CD8-positive, alpha-beta memory T cell (primary cell): ENCODE data around the gene FKBP1C. TPM values are rescaled to one million over a fixed set of nuclear protein-coding genes. Genes with fewer than 3 reads are reported as not detected.
"Not testable (repeated sequence)": the region's sequence is repeated elsewhere in the genome, so short reads cannot be mapped to it uniquely, and the experiment has no call there.

Source experiments
- CTCF ChIA-PET: fragments of 350-600 bp; sonication (Branson Sonifier 250); formaldehyde crosslinking; loops from one replicate; lab custom pipeline; 2021; ENCODE audit warnings: antibody characterized with exemption; lab: Charles Lee
- POLR2A ChIA-PET: fragments of 350-600 bp; sonication (Branson Sonifier 250); formaldehyde crosslinking; loops from one replicate; lab custom pipeline; 2021; ENCODE audit warnings: antibody characterized with exemption; lab: Charles Lee
- DNase-seq, 5 donors: peaks; one replicate each; pipeline versions ENCODE4 v3.0.0 to v3.0.0-alpha.2; 2020 to 2022; ENCODE audit warnings: mixed read lengths in 1 of 5
- H3K27ac ChIP-seq: one replicate; pipeline ENCODE4 v1.7.0; 2013; ENCODE audit warnings: low read depth, mild to moderate bottlenecking, low read length, moderate library complexity
- H3K27me3 ChIP-seq: 2 replicates; pipeline ENCODE4 v1.7.0; 2013; ENCODE audit warnings: low read length, mild to moderate bottlenecking; ENCODE audit not compliant: insufficient read depth, poor library complexity, severe bottlenecking
- H3K36me3 ChIP-seq: 2 replicates; pipeline ENCODE4 v1.7.0; 2013; ENCODE audit warnings: mild to moderate bottlenecking, low read length, moderate library complexity; ENCODE audit not compliant: insufficient read depth
- H3K4me1 ChIP-seq: 2 replicates; pipeline ENCODE4 v1.7.0; 2013; ENCODE audit warnings: mild to moderate bottlenecking, low read length, moderate library complexity; ENCODE audit not compliant: insufficient read depth
- H3K4me3 ChIP-seq: 2 replicates; pipeline ENCODE4 v1.7.0; 2013; ENCODE audit warnings: mild to moderate bottlenecking, low read length
- H3K9me3 ChIP-seq: 2 replicates; pipeline ENCODE4 v1.7.0; 2013; ENCODE audit warnings: mild to moderate bottlenecking, low read length
- H3K27ac Mint-ChIP-seq, 8 donors: one replicate each; pipeline ENCODE4 v1.8.0; 2020 to 2021; ENCODE audit warnings: mixed read lengths in 8 of 8, mild to moderate bottlenecking in 6 of 8, inconsistent platforms in 3 of 8, moderate library complexity in 3 of 8
- H3K27me3 Mint-ChIP-seq, 2 donors: one replicate each; pipeline ENCODE4 v1.8.0; 2020 to 2021; ENCODE audit warnings: mixed read lengths in 2 of 2, mild to moderate bottlenecking in 1 of 2, moderate library complexity in 1 of 2
- H3K36me3 Mint-ChIP-seq, 3 donors: one replicate each; pipeline ENCODE4 v1.8.0; 2020 to 2021; ENCODE audit warnings: mixed read lengths in 3 of 3, inconsistent platforms in 1 of 3, mild to moderate bottlenecking in 1 of 3
- H3K4me1 Mint-ChIP-seq, 3 donors: one replicate each; pipeline ENCODE4 v1.8.0; 2020 to 2021; ENCODE audit warnings: mixed read lengths in 3 of 3, inconsistent platforms in 1 of 3, mild to moderate bottlenecking in 1 of 3
- H3K4me3 Mint-ChIP-seq, 7 donors: one replicate each; pipeline ENCODE4 v1.8.0; 2020 to 2021; ENCODE audit warnings: mixed read lengths in 7 of 7, mild to moderate bottlenecking in 6 of 7, moderate library complexity in 4 of 7, inconsistent platforms in 2 of 7
- H3K9me3 Mint-ChIP-seq, 5 donors: one replicate each; pipeline ENCODE4 v1.8.0; 2020 to 2022; ENCODE audit warnings: mixed read lengths in 5 of 5, mild to moderate bottlenecking in 3 of 5, moderate library complexity in 2 of 5, inconsistent platforms in 1 of 5
- polyA plus RNA-seq: library from polyadenylated mRNA; unstranded; fragments of 300-500 nt; fragmentation: Illumina TruSeq; gene quantifications from one replicate; pipeline ENCODE4 v1.2.3, GENCODE V29; 2021
- total RNA-seq, 2 experiments: library from RNA; stranded (reverse); gene quantifications; one replicate each; pipeline ENCODE4 v1.2.3, GENCODE V29; 2021

Gene FKBP1C
- total RNA-seq (1 to 10 TPM in 1 of 2 experiments, under 1 TPM in 1; 0.84 to 1.5 TPM), polyA plus RNA-seq (not detected)

DNA sequence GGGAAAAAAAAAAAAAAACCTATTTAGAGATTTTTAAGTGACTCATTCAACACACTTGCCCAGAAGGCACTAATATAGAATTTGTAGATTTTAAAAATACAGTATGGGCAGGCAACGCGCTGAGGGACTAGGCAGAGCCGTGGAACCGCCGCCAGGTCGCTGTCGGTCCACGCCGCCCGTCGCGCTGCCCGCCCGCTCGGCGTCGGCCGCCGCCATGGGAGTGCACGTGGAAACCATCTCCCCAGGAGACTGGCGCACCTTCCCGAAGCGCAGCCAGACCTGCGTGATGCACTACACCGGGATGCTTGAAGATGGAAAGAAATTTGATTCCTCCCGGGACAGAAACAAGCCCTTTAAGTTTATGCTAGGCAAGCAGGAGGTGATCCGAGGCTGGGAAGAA is at the start of gene FKBP1C:
Gene FKBP1C, plus strand, starts transcription at position 127 of the 400 bp plus-strand sequence.
- CTCF ChIA-PET, H3K4me3 Mint-ChIP-seq, H3K27ac ChIP-seq, POLR2A ChIA-PET, H3K4me3 ChIP-seq, H3K27me3 ChIP-seq, H3K36me3 ChIP-seq, DNase-seq, H3K4me1 Mint-ChIP-seq, H3K4me1 ChIP-seq, H3K9me3 ChIP-seq, H3K27me3 Mint-ChIP-seq, H3K36me3 Mint-ChIP-seq, H3K27ac Mint-ChIP-seq: not testable (repeated sequence)
- peaks cover 11 to 25% (median 12%) of the 10 kb centered on the region in 5 donors for H3K9me3 Mint-ChIP-seq

DNA sequence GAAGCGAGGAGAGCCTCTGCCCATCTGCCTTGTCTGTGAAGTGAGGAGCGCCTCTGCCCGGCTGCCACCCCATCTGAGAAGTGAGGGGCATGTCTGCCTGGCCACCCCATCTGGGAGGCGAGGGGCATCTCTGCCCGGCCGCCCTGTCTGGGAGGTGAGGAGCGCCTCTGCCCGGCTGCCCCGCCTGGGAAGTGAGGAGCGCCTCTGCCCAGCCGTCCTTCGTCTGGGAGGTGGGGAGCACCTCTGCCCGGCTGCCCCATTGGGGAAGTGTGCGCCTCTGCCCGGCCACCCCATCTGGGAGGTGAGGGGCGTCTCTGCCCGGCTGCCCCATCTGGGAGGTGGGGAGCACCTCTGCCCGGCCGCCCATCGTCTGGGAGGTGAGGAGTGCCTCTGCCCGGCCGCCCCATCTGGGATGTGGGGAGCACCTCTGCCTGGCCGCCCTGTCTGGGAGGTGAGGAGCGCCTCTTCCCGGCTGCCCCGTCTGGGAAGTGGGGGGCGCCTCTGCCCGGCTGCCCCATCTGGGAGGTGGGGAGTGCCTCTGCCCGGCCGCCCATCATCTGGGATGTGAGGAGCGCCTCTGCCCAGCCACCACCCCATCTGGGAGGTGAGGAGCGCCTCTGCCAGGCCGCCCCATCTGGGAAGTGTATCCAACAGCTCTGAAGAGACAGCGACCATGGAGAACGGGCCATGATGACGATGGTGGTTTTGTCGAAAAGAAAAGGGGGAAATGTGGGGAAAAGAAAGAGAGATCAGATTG is 47.0 kb upstream of the FKBP1C start:
- H3K4me3 Mint-ChIP-seq, H3K4me1 Mint-ChIP-seq, H3K9me3 ChIP-seq, H3K4me3 ChIP-seq, CTCF ChIA-PET, H3K4me1 ChIP-seq, POLR2A ChIA-PET, H3K36me3 Mint-ChIP-seq, H3K36me3 ChIP-seq, H3K27ac Mint-ChIP-seq, DNase-seq, H3K9me3 Mint-ChIP-seq, H3K27me3 ChIP-seq, H3K27me3 Mint-ChIP-seq, H3K27ac ChIP-seq: not testable (repeated sequence)

DNA sequence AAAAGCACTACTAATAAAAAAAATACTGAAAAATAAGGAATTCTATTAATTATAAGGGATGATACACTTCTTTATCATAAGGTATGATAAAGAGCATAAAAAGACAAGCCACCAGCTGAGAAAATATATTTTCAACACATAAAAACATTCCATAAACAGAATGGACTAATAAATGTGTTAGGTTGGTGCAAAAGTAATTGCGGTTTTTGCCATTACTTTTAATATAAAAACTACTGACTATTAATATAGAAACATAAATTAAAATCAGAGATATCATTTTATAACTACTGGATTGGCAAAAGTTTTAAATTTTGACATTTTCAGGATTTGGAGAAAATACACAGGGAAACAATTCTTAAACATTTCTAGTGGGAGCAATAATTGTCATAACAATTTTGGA is 37.1 kb upstream of the FKBP1C start:
- Histone ChIP-seq H3K4me1 (no peaks in the 10 kb centered on the region), H3K27me3 (no peaks in the 10 kb centered on the region), H3K36me3 (no peaks in the 10 kb centered on the region), H3K4me3 (no peak overlapping the region), H3K27ac (no peak overlapping the region), H3K9me3 (no peaks in the 10 kb centered on the region)
- DNase-seq = no peak
- no peaks in the 10 kb centered on the region for H3K36me3 Mint-ChIP-seq
- ChIA-PET POLR2A (no interaction called here), CTCF (no interaction called here)
- H3K27ac Mint-ChIP-seq = no peak overlapping the region
- H3K4me3 Mint-ChIP-seq = no peak overlapping the region
- no peaks in the 10 kb centered on the region for H3K27me3 Mint-ChIP-seq
- H3K9me3 Mint-ChIP-seq = peaks cover 0 to 25% (median 7%) of the 10 kb centered on the region in 5 donors
- no peaks in the 10 kb centered on the region for H3K4me1 Mint-ChIP-seq

DNA sequence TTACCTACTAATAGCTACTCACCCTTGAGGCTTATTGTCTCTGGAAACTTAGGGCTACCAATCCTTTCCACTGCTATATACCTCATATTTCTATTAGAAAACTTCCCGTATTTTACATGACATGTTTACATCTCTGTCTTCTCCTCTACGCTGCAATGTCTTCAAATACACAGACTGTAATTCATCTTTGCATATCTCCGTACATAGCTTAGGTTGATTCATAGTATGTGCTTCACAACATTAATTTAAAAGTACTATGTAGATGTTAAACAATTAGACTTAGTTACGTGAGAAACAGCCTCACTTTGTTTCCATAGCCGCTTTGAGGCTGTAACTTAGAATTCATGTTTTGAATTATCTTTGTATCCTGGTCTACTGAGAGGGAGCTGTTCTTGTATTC is 35.1 kb upstream of the FKBP1C start:
- Histone ChIP-seq H3K4me3 (no peak overlapping the region), H3K9me3 (no peaks in the 10 kb centered on the region), H3K4me1 (no peaks in the 10 kb centered on the region), H3K27me3 (no peaks in the 10 kb centered on the region), H3K36me3 (no peaks in the 10 kb centered on the region), H3K27ac (no peak overlapping the region)
- ChIA-PET CTCF (no interaction called here), POLR2A (no interaction called here)
- Mint-ChIP-seq H3K36me3 (no peaks in the 10 kb centered on the region), H3K27me3 (no peaks in the 10 kb centered on the region), H3K4me3 (no peak overlapping the region), H3K27ac (no peak overlapping the region), H3K4me1 (no peaks in the 10 kb centered on the region), H3K9me3 (peaks cover 0 to 10% (median 4%) of the 10 kb centered on the region in 5 donors)
- no peak for DNase-seq

DNA sequence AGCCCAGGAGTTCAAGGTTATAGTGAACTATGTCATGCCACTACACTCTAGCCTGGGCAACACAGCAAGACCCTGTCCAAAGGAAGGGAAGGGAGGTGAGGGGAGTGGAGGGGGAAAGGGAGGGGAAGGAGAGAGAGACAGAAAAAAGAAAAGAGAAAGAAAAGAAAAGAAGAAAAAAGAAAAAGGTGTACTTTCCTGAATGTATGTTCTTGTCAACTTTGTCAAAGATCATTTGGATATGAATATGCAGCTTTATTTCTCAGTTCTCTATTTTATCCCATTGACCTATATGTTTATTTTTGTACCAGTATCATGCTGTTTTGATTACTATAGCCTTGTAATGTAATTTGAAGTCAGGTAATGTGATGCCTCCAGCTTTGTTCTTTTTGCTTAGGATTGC is 30.9 kb upstream of the FKBP1C start:
- CTCF ChIA-PET = no interaction called here

DNA sequence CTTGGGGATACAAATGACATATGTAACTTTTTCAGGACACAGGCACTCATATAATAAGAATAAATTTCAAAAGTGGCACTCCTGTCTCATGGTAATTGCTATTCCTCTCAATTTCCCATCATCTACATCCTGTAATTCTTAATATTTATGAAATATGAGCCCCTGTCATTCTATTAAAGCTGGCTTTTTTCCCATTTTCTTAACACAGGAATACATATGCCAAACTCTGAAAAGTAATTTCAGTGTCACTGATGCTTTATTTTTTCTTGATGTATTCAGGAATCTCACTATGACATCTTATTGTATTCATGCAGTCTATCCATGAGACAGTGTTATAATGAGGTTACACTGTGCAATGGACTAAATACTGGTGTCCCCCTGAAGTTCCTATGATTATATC is 24.3 kb upstream of the FKBP1C start:
- CTCF ChIA-PET = no interaction called here
- Histone ChIP-seq H3K27ac (no peak overlapping the region), H3K9me3 (no peaks in the 10 kb centered on the region), H3K4me3 (no peak overlapping the region), H3K27me3 (no peaks in the 10 kb centered on the region), H3K36me3 (no peaks in the 10 kb centered on the region), H3K4me1 (no peaks in the 10 kb centered on the region)
- Mint-ChIP-seq H3K4me3 (no peak overlapping the region), H3K36me3 (no peaks in the 10 kb centered on the region), H3K27ac (no peak overlapping the region), H3K4me1 (no peaks in the 10 kb centered on the region), H3K9me3 (peaks cover 0 to 9% (median 5%) of the 10 kb centered on the region in 5 donors), H3K27me3 (peaks cover 0 to 2% of the 10 kb centered on the region in 2 donors)
- POLR2A ChIA-PET = no interaction called here
- no peak for DNase-seq

More for the DNA sequence above, 30.9 kb upstream of the FKBP1C start:
- no peaks in the 10 kb centered on the region for H3K9me3 ChIP-seq
- H3K27me3 Mint-ChIP-seq = no peaks in the 10 kb centered on the region
- POLR2A ChIA-PET = no interaction called here
- H3K27me3 ChIP-seq = no peaks in the 10 kb centered on the region
- H3K4me1 ChIP-seq = no peaks in the 10 kb centered on the region
- no peak overlapping the region for H3K4me3 ChIP-seq
- DNase-seq = no peak
- no peak overlapping the region for H3K27ac Mint-ChIP-seq
- no peak overlapping the region for H3K4me3 Mint-ChIP-seq
- no peaks in the 10 kb centered on the region for H3K9me3 Mint-ChIP-seq
- H3K4me1 Mint-ChIP-seq = no peaks in the 10 kb centered on the region
- H3K27ac ChIP-seq = no peak overlapping the region
- no peaks in the 10 kb centered on the region for H3K36me3 ChIP-seq
- no peaks in the 10 kb centered on the region for H3K36me3 Mint-ChIP-seq

DNA sequence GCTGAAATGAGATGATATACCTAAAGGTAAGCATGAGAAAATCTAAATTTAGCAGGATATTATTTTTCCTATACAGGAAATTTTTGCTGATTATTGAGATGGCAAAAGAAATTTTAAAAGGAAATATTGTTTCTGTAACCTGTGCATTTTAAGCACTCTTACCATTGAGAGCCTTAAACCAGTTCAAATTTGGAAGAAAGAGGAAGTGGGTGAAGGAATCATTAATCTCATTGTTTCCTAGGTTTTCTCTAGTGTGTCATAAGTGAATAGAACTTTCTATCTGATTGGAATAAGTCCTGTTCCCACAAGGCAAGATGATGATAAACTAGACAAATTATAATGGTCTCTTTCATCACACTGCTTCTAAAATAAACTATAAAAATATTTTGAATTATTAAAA is 22.4 kb upstream of the FKBP1C start:
- Mint-ChIP-seq H3K36me3 (no peaks in the 10 kb centered on the region), H3K27me3 (peaks cover 0 to 3% of the 10 kb centered on the region in 2 donors), H3K27ac (no peak overlapping the region), H3K4me3 (no peak overlapping the region), H3K4me1 (no peaks in the 10 kb centered on the region), H3K9me3 (peaks cover 0 to 12% (median 8%) of the 10 kb centered on the region in 5 donors)
- Histone ChIP-seq H3K4me3 (no peak overlapping the region), H3K36me3 (no peaks in the 10 kb centered on the region), H3K4me1 (no peaks in the 10 kb centered on the region), H3K27me3 (no peaks in the 10 kb centered on the region), H3K27ac (no peak overlapping the region), H3K9me3 (no peaks in the 10 kb centered on the region)
- ChIA-PET POLR2A (no interaction called here), CTCF (no interaction called here)
- no peak for DNase-seq

DNA sequence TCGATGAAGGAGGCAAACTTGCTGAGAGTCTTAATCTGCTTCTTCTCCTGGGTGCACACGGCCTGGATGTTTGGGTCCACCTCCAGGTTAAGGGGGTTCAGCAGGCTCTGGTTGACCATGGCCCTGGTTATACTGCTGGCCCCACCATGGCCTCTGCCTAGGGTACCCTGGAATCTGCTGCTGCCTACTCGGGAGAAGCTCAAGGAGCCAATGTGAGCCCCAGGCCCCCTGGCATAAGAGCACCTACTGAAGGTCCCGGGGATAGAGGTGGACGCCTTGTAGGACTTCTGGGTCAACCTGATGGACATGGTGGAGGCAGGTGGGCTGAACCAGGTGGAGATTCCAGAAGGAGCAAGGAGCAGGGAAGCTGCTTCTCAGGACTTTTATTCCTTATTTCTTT is 17.9 kb upstream of the FKBP1C start:
- no peaks in the 10 kb centered on the region for H3K27me3 ChIP-seq
- Mint-ChIP-seq H3K4me3 (no peak overlapping the region), H3K27ac (no peak overlapping the region), H3K27me3 (peaks cover 0 to 3% of the 10 kb centered on the region in 2 donors), H3K4me1 (no peaks in the 10 kb centered on the region), H3K36me3 (no peaks in the 10 kb centered on the region), H3K9me3 (peaks cover 4 to 18% (median 8%) of the 10 kb centered on the region in 5 donors)
- no peak for DNase-seq
- H3K27ac ChIP-seq = no peak overlapping the region
- no peak overlapping the region for H3K4me3 ChIP-seq
- POLR2A ChIA-PET = no interaction called here
- no peaks in the 10 kb centered on the region for H3K36me3 ChIP-seq
- CTCF ChIA-PET = no interaction called here
- H3K4me1 ChIP-seq = no peaks in the 10 kb centered on the region
- H3K9me3 ChIP-seq = no peaks in the 10 kb centered on the region
